NB4 (cell line): ENCODE data around the gene HSPG2.
"Not testable (repeated sequence)": the region's sequence is repeated elsewhere in the genome, so short reads cannot be mapped to it uniquely, and the experiment has no call there.

ENCODE experiments used
- CTCF ChIP-seq: IDR thresholded peaks from one replicate; pipeline ENCODE4 v1.5.1; 2012; ENCODE audit warnings: low read depth, low read length
- MAX ChIP-seq: IDR thresholded peaks from 2 replicates; pipeline ENCODE4 v1.6.1; 2011; ENCODE audit warnings: low read depth, low read length
- POLR2A ChIP-seq: IDR thresholded peaks from 2 replicates; pipeline ENCODE4 v1.6.1; 2011; ENCODE audit warnings: mild to moderate bottlenecking; ENCODE audit not compliant: insufficient read length; ENCODE audit errors: extremely low read depth

- TF ChIP-seq CTCF, POLR2A, MAX: not testable (repeated sequence)
Observed at GRCh38 chr1:21917239-21917631, 19.9 kb downstream of the HSPG2 start.
